Activated B cell treated with CpG ODN at 0.5 μM for 24 hours (primary cell): Measurements from ENCODE around the gene HMGN1. TPM values are rescaled to one million over a fixed set of nuclear protein-coding genes. Genes with fewer than 3 reads are reported as not detected.

Experiments
- ATAC-seq: fragments of 200-7000 bp; cut with Tn5 transposase; one replicate; pipeline ENCODE4 v1.10.0; 2021; ENCODE audit warnings: low read depth, mild to moderate bottlenecking, moderate library complexity
- CTCF ChIA-PET: fragments of 350-600 bp; sonication (Branson Sonifier 250); formaldehyde crosslinking; loops from one replicate; lab custom pipeline; 2021; ENCODE audit warnings: antibody characterized with exemption; lab: Charles Lee
- POLR2A ChIA-PET: fragments of 350-600 bp; sonication (Branson Sonifier 250); formaldehyde crosslinking; loops from one replicate; lab custom pipeline; 2021; ENCODE audit warnings: antibody characterized with exemption; lab: Charles Lee
- DNase-seq: peaks from one replicate; pipeline ENCODE4 v3.0.0; 2022
- H3K27ac Mint-ChIP-seq: one replicate; pipeline ENCODE4 v1.8.0; 2020; ENCODE audit warnings: mixed read lengths
- H3K27me3 Mint-ChIP-seq: one replicate; pipeline ENCODE4 v1.8.0; 2021; ENCODE audit warnings: mixed read lengths
- H3K36me3 Mint-ChIP-seq: one replicate; pipeline ENCODE4 v1.8.0; 2021; ENCODE audit warnings: low read depth, mixed read lengths
- H3K4me1 Mint-ChIP-seq: one replicate; pipeline ENCODE4 v1.8.0; 2021; ENCODE audit warnings: mixed read lengths
- H3K4me3 Mint-ChIP-seq: one replicate; pipeline ENCODE4 v1.8.0; 2020; ENCODE audit warnings: mild to moderate bottlenecking, mixed read lengths
- H3K9me3 Mint-ChIP-seq: one replicate; pipeline ENCODE4 v1.8.0; 2020; ENCODE audit warnings: mixed read lengths
- intact Hi-C: fragments of 100-400 bp; cut with micrococcal nuclease; formaldehyde crosslinking; loops from one replicate; pipeline ENCODE4 v1.15.1; 2024
- total RNA-seq: library from RNA; stranded (reverse); gene quantifications from 2 replicates; pipeline ENCODE4 v1.2.3, GENCODE V29; 2022
- TF ChIP-seq, protein P1 (sequence below): fragments of 200-600 bp; IDR thresholded peaks from one replicate; pipeline ENCODE4 v1.8.0; 2022; ENCODE audit warnings: antibody characterized with exemption, mild to moderate bottlenecking

HMGN1 gene
- total RNA-seq, 1 donor from 2014 or later, result 344 TPM

DNA sequence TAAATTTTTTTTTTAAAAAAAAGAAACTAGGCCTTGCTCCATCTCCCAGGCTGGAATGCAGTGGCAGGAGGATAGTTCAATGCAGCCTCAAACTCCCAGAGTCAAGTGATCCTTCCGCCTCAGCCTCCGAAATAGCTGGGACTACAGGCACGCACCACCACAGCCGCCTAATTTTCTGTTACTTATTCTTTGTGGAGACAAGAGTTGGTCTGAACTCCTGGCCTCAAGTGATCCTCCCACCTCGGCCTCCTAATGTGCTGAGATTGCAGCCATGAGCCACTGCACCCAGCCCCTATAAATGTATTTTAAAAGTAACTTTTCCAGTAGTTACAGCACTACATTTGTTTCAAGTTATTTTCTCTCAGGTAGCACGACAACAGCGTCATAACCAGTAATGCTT lies 37.7 kb downstream of the HMGN1 start:
- Mint-ChIP-seq H3K4me3 (no peak overlapping the region), H3K36me3 (peaks cover 30% of the 10 kb centered on the region), H3K27ac (no peak overlapping the region), H3K4me1 (peaks cover 43% of the 10 kb centered on the region), H3K27me3 (no peaks in the 10 kb centered on the region), H3K9me3 (no peaks in the 10 kb centered on the region)
- ChIA-PET CTCF (no interaction called here), POLR2A (no interaction called here)
- DNase-seq (no peak), ATAC-seq (no peak)
- intact Hi-C loops, result no loop called here
- TF ChIP-seq, protein P1, sequence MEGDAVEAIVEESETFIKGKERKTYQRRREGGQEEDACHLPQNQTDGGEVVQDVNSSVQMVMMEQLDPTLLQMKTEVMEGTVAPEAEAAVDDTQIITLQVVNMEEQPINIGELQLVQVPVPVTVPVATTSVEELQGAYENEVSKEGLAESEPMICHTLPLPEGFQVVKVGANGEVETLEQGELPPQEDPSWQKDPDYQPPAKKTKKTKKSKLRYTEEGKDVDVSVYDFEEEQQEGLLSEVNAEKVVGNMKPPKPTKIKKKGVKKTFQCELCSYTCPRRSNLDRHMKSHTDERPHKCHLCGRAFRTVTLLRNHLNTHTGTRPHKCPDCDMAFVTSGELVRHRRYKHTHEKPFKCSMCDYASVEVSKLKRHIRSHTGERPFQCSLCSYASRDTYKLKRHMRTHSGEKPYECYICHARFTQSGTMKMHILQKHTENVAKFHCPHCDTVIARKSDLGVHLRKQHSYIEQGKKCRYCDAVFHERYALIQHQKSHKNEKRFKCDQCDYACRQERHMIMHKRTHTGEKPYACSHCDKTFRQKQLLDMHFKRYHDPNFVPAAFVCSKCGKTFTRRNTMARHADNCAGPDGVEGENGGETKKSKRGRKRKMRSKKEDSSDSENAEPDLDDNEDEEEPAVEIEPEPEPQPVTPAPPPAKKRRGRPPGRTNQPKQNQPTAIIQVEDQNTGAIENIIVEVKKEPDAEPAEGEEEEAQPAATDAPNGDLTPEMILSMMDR, result no peak

- Mint-ChIP-seq H3K9me3 (no peaks in the 10 kb centered on the region), H3K27ac (no peak overlapping the region), H3K27me3 (no peaks in the 10 kb centered on the region), H3K4me3 (no peak overlapping the region), H3K4me1 (peaks cover 29% of the 10 kb centered on the region), H3K36me3 (peaks cover 47% of the 10 kb centered on the region)
- ATAC-seq (no peak), DNase-seq (no peak)
- ChIA-PET POLR2A (no interaction called here), CTCF (no interaction called here)
- intact Hi-C loops, result no loop called here
- TF ChIP-seq, protein P1, result no peak
Observed at GRCh38 chr21:39307466-39307865, 41.4 kb downstream of the HMGN1 start.

DNA sequence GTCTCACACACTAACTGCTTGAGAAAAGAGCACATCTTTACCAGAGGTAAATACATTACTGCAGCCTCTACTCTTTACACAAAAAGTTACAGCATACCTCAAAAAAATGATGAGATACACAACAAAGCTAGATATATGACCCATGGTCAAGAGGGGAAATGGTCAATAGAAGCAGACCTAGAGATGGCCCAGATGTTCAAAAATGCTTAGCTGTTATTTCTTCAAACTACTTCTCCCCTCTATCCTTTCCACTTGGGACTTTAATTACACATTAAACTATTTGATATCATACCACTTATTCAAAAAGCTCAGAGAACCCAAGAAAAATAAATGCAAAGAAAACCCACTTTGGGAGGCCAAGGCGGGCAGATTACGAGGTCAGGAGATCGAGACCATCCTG lies 48.3 kb downstream of the HMGN1 start:
- Mint-ChIP-seq H3K4me3 (no peak overlapping the region), H3K4me1 (peaks cover 9% of the 10 kb centered on the region), H3K27ac (no peak overlapping the region), H3K36me3 (peaks cover 62% of the 10 kb centered on the region), H3K9me3 (peaks cover 7% of the 10 kb centered on the region), H3K27me3 (no peaks in the 10 kb centered on the region)
- DNase-seq, result no peak
- no peak for ATAC-seq
- POLR2A ChIA-PET, result interaction anchor here (0.6 kb wide), 2 partner anchors 17 to 87 kb away, joined by 3 to 4 read pairs; no protein-coding TSS in a partner anchor
- intact Hi-C loops, result no loop called here
- CTCF ChIA-PET, result no interaction called here
- TF ChIP-seq, protein P1, result no peak

DNA sequence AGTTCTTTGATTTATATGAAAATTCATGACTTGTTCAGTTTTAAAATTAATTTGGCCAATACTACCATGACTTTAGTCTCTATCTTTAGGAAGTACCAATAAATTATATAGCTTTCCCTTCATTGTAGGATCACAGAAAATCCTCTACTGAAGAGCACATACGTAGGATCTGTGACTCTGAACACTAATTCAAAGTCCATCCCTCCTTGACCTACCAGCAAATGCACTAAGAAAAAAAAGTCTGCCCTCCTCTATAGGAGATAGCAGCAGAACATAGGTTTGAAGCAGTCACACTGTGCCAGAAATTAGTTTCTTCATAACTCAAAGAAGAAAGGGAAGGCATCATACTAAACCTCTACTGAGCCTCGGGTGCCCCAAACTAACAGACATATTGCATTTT lies 52.0 kb downstream of the HMGN1 start:
- Mint-ChIP-seq H3K4me3 (no peak overlapping the region), H3K4me1 (peaks cover 9% of the 10 kb centered on the region), H3K27ac (no peak overlapping the region), H3K9me3 (peaks cover 7% of the 10 kb centered on the region), H3K36me3 (peaks cover 74% of the 10 kb centered on the region), H3K27me3 (no peaks in the 10 kb centered on the region)
- no peak for DNase-seq
- POLR2A ChIA-PET, result no interaction called here
- ATAC-seq, result no peak
- TF ChIP-seq, protein P1, result no peak
- CTCF ChIA-PET, result no interaction called here
- intact Hi-C loops, result loop anchor here (5.0 kb wide), 1 partner anchor 35 kb away; no protein-coding TSS in a partner anchor

Other genes with a start within 250 kb of the HMGN1 start
- 23.7 and 28.4 TPM in 2 replicates for gene PSMG1, start 165.6 kb downstream of the HMGN1 start, total RNA-seq
- gene BRWD1, start 35.5 kb downstream of the HMGN1 start, total RNA-seq, result 36.9 and 40.3 TPM in 2 replicates
- gene LCA5L, start 96.7 kb upstream of the HMGN1 start, total RNA-seq, result 0.33 and 0.86 TPM in 2 replicates
- 0.33 and 1.2 TPM in 2 replicates for gene SH3BGR, start 102.9 kb upstream of the HMGN1 start, total RNA-seq